ENCODE measurements around the gene TCF12. TPM values are rescaled to one million over a fixed set of nuclear protein-coding genes. Genes with fewer than 3 reads are reported as not detected.

TCF12 gene
- total RNA-seq, result 33.2 and 69.3 TPM in 2 replicates

GRCh38 chr15:56918046-56918938, at the start of gene TCF12:
Gene TCF12, plus strand, starts transcription at chr15:56918644. Its CDS starts 1,270 bp downstream, at chr15:56919914.
- FAIRE-seq (no peak), DNase-seq (ENCODE audit: low read depth) (peak; percentile 71)
- peak; percentile 75 for TF ChIP-seq CTCF (IDR thresholded peaks at IDR 0.05; ENCODE audit: insufficient read depth, low read length, severe bottlenecking)
- H3K36me3 ChIP-seq (ENCODE audit: control insufficient read depth, insufficient read depth, low read length), result no peaks in the 10 kb centered on the region
- H3K4me3 ChIP-seq (ENCODE audit: low read depth, low read length), result peak within 1 kb of the TSS; percentile 89
- H3K27me3 ChIP-seq (ENCODE audit: control insufficient read depth, insufficient read depth, low read length), result no peaks in the 10 kb centered on the region

GRCh38 chr15:56869573-56869972, 48.9 kb upstream of the TCF12 start:
- FAIRE-seq, result no peak
- Histone ChIP-seq H3K36me3 (ENCODE audit: control insufficient read depth, insufficient read depth, low read length) (no peaks in the 10 kb centered on the region), H3K4me3 (ENCODE audit: low read depth, low read length) (no peak overlapping the region), H3K27me3 (ENCODE audit: control insufficient read depth, insufficient read depth, low read length) (no peaks in the 10 kb centered on the region)
- peak; percentile 3 for DNase-seq (ENCODE audit: low read depth)
- TF ChIP-seq CTCF (IDR thresholded peaks at IDR 0.05; ENCODE audit: insufficient read depth, low read length, severe bottlenecking), result peak; percentile 22

- Histone ChIP-seq H3K4me3 (ENCODE audit: low read depth, low read length) (no peak overlapping the region), H3K36me3 (ENCODE audit: control insufficient read depth, insufficient read depth, low read length) (no peaks in the 10 kb centered on the region), H3K27me3 (ENCODE audit: control insufficient read depth, insufficient read depth, low read length) (no peaks in the 10 kb centered on the region)
- no peak for TF ChIP-seq CTCF (IDR thresholded peaks at IDR 0.05; ENCODE audit: insufficient read depth, low read length, severe bottlenecking)
- FAIRE-seq (no peak), DNase-seq (ENCODE audit: low read depth) (peak; percentile 81)
Measured at GRCh38 chr15:56871185-56871584, 47.3 kb upstream of the TCF12 start.

GRCh38 chr15:56871867-56872266, 46.6 kb upstream of the TCF12 start:
- Histone ChIP-seq H3K27me3 (ENCODE audit: control insufficient read depth, insufficient read depth, low read length) (no peaks in the 10 kb centered on the region), H3K4me3 (ENCODE audit: low read depth, low read length) (no peak overlapping the region), H3K36me3 (ENCODE audit: control insufficient read depth, insufficient read depth, low read length) (no peaks in the 10 kb centered on the region)
- no peak for FAIRE-seq
- no peak for TF ChIP-seq CTCF (IDR thresholded peaks at IDR 0.05; ENCODE audit: insufficient read depth, low read length, severe bottlenecking)
- DNase-seq (ENCODE audit: low read depth), result no peak

- H3K4me3 ChIP-seq (ENCODE audit: low read depth, low read length), result no peak overlapping the region
- DNase-seq (ENCODE audit: low read depth) (peak; percentile 4), FAIRE-seq (no peak)
- H3K27me3 ChIP-seq (ENCODE audit: control insufficient read depth, insufficient read depth, low read length), result no peaks in the 10 kb centered on the region
- no peaks in the 10 kb centered on the region for H3K36me3 ChIP-seq (ENCODE audit: control insufficient read depth, insufficient read depth, low read length)
- no peak for TF ChIP-seq CTCF (IDR thresholded peaks at IDR 0.05; ENCODE audit: insufficient read depth, low read length, severe bottlenecking)
Measured at GRCh38 chr15:56877255-56877970, 41.0 kb upstream of the TCF12 start.

All from bronchial epithelial cell (primary cell).